ENCODE data around the gene EML6. TPM values are rescaled to one million over a fixed set of nuclear protein-coding genes. Genes with fewer than 3 reads are reported as not detected.

Gene EML6
- total and polyA plus RNA-seq, 2 of the 8 experiments (the other 6 are each of a cell fraction or from before 2014, with no cell fraction given) = 1.2 to 1.6 TPM

DNA sequence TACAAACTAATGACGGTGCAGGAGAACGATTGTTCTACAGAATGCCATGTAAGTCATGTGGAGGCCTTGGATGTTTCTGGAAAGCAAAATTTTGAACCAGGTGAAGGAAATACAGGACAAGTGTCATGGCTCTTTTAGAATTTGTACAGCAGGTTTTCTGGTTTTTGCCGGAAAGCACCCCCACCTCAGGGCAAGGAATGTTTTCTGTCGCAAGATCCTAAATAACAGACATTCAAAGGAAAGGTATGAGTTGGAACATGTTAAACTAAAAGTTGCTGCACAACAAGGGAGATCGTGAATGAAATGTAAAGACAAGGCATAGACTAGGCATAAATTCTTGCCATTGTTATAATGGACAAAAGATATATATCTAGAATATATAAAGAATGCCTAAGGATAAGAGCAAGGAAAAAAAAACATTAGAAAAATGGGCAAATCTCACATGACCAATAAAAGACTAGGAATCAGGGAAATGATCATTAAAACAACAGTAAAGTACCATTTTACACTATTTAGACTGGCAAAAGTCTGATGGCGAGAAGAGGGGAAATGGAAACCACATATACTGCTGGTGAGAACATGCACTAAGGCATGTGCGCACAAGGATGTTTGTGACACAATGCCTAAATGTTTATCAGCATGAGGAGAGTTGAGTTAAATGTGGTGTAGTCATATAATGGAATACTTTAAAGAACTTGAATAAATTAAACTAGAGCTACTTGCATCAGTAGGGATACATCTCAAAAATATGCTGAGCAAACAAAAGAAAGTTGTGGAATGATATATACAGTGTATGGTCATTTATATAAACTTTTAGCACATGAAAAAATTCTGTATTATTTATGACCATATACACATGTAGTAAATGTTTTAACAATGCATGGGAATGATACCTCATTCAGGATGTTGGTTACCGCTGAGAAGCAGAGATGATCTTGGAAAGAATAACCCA lies 127.0 kb downstream of the EML6 start:
- Histone ChIP-seq H2BK5ac (ENCODE audit: low read depth, low read length) (no peak overlapping the region), H4K5ac (ENCODE audit: insufficient read length, low read depth, low read length) (no peak overlapping the region), H2AFZ (ENCODE audit: low read length) (no peak overlapping the region), H3K36me3 (ENCODE audit: control insufficient read depth in 2 of 4, insufficient read depth in 4 of 4, low read length in 3 of 4) (no peaks in the 10 kb centered on the region), H2AK5ac (ENCODE audit: low read depth, low read length) (no peak overlapping the region), H3K27ac (ENCODE audit: low read depth, low read length) (no peak overlapping the region), H3K56ac (replicated peaks; ENCODE audit: insufficient read length, low read depth, low read length) (no peak overlapping the region), H3K9me3 (ENCODE audit: insufficient read depth in 2 of 2, low read depth in 1 of 2, low read length in 1 of 2) (no peaks in the 10 kb centered on the region), H3K27me3 (replicated peaks in 1 of 4; ENCODE audit: control insufficient read depth in 3 of 4, extremely low read depth in 1 of 4, insufficient read depth in 3 of 4, low read length in 3 of 4) (no peaks in the 10 kb centered on the region), H3K79me2 (ENCODE audit: control insufficient read depth in 1 of 2, insufficient read depth in 2 of 2, low read length in 2 of 2) (no peaks in the 10 kb centered on the region), H3K23me2 (ENCODE audit: low read depth, low read length) (no peaks in the 10 kb centered on the region), H3K14ac (ENCODE audit: insufficient read length) (no peak overlapping the region), H4K91ac (replicated peaks; ENCODE audit: insufficient read length, low read length) (no peak overlapping the region), H2BK12ac (ENCODE audit: low read depth, low read length) (no peak overlapping the region), H4K20me1 (replicated peaks in 1 of 2; ENCODE audit: control insufficient read depth in 1 of 2, insufficient read depth in 2 of 2, low read length in 2 of 2) (no peaks in the 10 kb centered on the region), H3K18ac (ENCODE audit: extremely low read depth, low read length) (no peak overlapping the region), H2BK15ac (ENCODE audit: low read length) (no peak overlapping the region), H3K4me2 (ENCODE audit: insufficient read depth in 1 of 2, low read depth in 2 of 2, low read length in 2 of 2) (no peak overlapping the region), H3K4me3 (ENCODE audit: extremely low read depth in 1 of 4, insufficient read depth in 2 of 4, low read depth in 3 of 4, low read length in 4 of 4) (no peak overlapping the region), H3K9ac (replicated peaks in 1 of 4; ENCODE audit: extremely low read depth in 1 of 4, low read depth in 3 of 4, low read length in 3 of 4) (no peak overlapping the region), H3K4ac (replicated peaks; ENCODE audit: insufficient read length, low read depth, low read length) (no peak overlapping the region), H2BK120ac (replicated peaks; ENCODE audit: low read depth, low read length) (no peak overlapping the region), H3K23ac (ENCODE audit: insufficient read length) (no peak overlapping the region), H4K8ac (ENCODE audit: extremely low read depth, insufficient read depth, low read length) (no peak overlapping the region), H3K79me1 (ENCODE audit: low read depth, low read length) (no peaks in the 10 kb centered on the region), H3K4me1 (replicated peaks in 1 of 4; ENCODE audit: control insufficient read depth in 3 of 4, insufficient read depth in 4 of 4, low read length in 3 of 4) (no peaks in the 10 kb centered on the region), H2BK20ac (ENCODE audit: low read length) (no peak overlapping the region)
- ChIA-PET CTCF (ENCODE audit: partially characterized antibody) (interaction anchor here (1.5 kb wide), 1 partner anchor 12 kb away, joined by 9 read pairs; no protein-coding TSS in a partner anchor), POLR2A (ENCODE audit: partially characterized antibody) (no interaction called here)
- DNase-seq (ENCODE audit: low read depth in 1 of 2, low spot score in 2 of 2) = no peak
- WGBS, 2 experiments (ENCODE audit: extremely low coverage in 1 of 2, insufficient coverage in 1 of 2, insufficient read length in 1 of 2, insufficient replicate concordance in 2 of 2, low coverage in 1 of 2, low lambda C conversion rate in 2 of 2, missing lambda C conversion rate in 1 of 2) = 93% methylated on average over 8 of the region's 8 CpGs; no CpG with 5 or more reads in 1 of the 2 experiments
- no peak for FAIRE-seq
- no peak for TF ChIP-seq CREB1 (IDR thresholded peaks at IDR 0.05)
- TF ChIP-seq PHF8 (conservative IDR thresholded peaks at IDR 0.05; ENCODE audit: low read depth, low read length) = no peak
- TF ChIP-seq SP4 (IDR thresholded peaks at IDR 0.05; ENCODE audit: low read length) = no peak
- TF ChIP-seq, protein P1, sequence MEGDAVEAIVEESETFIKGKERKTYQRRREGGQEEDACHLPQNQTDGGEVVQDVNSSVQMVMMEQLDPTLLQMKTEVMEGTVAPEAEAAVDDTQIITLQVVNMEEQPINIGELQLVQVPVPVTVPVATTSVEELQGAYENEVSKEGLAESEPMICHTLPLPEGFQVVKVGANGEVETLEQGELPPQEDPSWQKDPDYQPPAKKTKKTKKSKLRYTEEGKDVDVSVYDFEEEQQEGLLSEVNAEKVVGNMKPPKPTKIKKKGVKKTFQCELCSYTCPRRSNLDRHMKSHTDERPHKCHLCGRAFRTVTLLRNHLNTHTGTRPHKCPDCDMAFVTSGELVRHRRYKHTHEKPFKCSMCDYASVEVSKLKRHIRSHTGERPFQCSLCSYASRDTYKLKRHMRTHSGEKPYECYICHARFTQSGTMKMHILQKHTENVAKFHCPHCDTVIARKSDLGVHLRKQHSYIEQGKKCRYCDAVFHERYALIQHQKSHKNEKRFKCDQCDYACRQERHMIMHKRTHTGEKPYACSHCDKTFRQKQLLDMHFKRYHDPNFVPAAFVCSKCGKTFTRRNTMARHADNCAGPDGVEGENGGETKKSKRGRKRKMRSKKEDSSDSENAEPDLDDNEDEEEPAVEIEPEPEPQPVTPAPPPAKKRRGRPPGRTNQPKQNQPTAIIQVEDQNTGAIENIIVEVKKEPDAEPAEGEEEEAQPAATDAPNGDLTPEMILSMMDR (IDR thresholded peaks at IDR 0.05; ENCODE audit: control extremely low read depth in 1 of 3, insufficient read depth in 1 of 3, low read depth in 1 of 3, low read length in 3 of 3) = no peak
- TF ChIP-seq KDM5A (IDR thresholded peaks at IDR 0.05; ENCODE audit: low read length) = no peak
- TF ChIP-seq KDM4A (IDR thresholded peaks at IDR 0.05; ENCODE audit: low read depth, low read length, severe bottlenecking) = no peak
- TF ChIP-seq ASH2L (IDR thresholded peaks at IDR 0.05; ENCODE audit: low read length) = no peak
- no peak for TF ChIP-seq EP300 (IDR thresholded peaks at IDR 0.05; ENCODE audit: borderline replicate concordance in 1 of 2, low read depth in 2 of 2, low read length in 2 of 2)
- no peak for TF ChIP-seq FOSL1 (IDR thresholded peaks at IDR 0.05; ENCODE audit: insufficient read depth, low read depth, low read length)
